GM12892 (cell line): Measurements from ENCODE around the gene VIPR2.

ENCODE experiments used
- DNase-seq: peaks from one replicate; pipeline ENCODE4 v3.0.0; 2011; ENCODE audit not compliant: insufficient read length
- FAIRE-seq: peaks from 2 replicates; lab custom pipeline; 2011; peaks lifted over from hg19 to GRCh38; lab: Jason Lieb, UNC
- POLR2A ChIP-seq: IDR thresholded peaks from 2 replicates; pipeline ENCODE4 v1.6.1; 2011; ENCODE audit warnings: low read depth, low read length, control low read depth
- POLR2AphosphoS5 ChIP-seq: IDR thresholded peaks from 2 replicates; pipeline ENCODE4 v1.6.1; 2011; ENCODE audit warnings: low read depth, low read length, control low read depth
- TAF1 ChIP-seq: IDR thresholded peaks from 2 replicates; pipeline ENCODE4 v1.6.1; 2011; ENCODE audit warnings: low read depth, mild to moderate bottlenecking, control low read depth, low read length, borderline replicate concordance

VIPR2 gene

GRCh38 chr7:159153511-159153910, 8.8 kb upstream of the VIPR2 start:
- TF ChIP-seq POLR2AphosphoS5: no peak
- TF ChIP-seq POLR2A: no peak
- TF ChIP-seq TAF1: no peak

DNA sequence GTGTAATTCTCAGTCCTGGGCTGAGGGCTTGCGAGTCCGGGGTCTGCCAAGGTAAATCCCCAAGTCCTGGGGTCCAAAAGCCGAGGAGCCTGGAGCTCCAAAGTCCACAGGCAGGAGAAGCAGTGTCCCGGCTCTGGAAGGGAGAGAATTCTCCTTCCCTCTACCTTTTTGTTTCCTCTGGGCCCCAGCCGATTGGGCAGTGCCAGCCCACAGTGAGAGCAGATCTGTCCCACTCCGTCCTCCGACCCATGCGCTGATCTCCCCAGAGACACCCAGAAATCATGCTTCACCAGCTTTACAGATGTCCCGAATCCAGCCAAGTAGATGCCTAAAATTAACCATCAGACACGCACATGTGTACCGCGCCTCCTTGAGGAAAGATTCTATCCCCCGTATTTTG, 8.1 kb upstream of the VIPR2 start:
- DNase-seq: no peak
- no peak for FAIRE-seq
- TF ChIP-seq POLR2AphosphoS5: no peak
- no peak for TF ChIP-seq TAF1
- no peak for TF ChIP-seq POLR2A

More at GRCh38 chr7:159153511-159153910, 8.8 kb upstream of the VIPR2 start:
- FAIRE-seq: no peak
- no peak for DNase-seq

DNA sequence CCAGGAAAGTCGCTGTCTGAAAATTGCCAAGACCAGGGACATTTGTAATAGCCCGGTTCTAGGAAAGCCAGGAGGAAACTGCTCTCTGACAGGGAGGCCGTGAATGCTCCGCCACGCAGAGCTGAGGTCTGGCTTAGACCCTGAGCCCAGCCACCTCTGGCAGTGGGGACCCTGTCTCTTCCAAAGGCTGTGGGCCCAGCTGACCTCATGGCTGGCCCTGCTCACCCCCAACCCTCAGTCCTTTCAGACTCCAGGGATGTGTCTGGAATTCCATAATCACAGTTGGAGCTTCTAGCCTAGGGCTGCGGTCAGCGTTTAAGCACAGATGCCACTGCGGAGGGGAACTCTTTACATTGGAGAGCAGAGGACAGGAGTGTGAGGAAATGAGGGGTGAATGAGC, 6.6 kb upstream of the VIPR2 start:
- no peak for FAIRE-seq

GRCh38 chr7:159149488-159149887, 4.8 kb upstream of the VIPR2 start:
- FAIRE-seq: no peak
- no peak for TF ChIP-seq POLR2AphosphoS5
- no peak for TF ChIP-seq TAF1
- no peak for TF ChIP-seq POLR2A
- DNase-seq: no peak

More for the DNA sequence above, 6.6 kb upstream of the VIPR2 start:
- no peak for TF ChIP-seq POLR2A
- DNase-seq: no peak

DNA sequence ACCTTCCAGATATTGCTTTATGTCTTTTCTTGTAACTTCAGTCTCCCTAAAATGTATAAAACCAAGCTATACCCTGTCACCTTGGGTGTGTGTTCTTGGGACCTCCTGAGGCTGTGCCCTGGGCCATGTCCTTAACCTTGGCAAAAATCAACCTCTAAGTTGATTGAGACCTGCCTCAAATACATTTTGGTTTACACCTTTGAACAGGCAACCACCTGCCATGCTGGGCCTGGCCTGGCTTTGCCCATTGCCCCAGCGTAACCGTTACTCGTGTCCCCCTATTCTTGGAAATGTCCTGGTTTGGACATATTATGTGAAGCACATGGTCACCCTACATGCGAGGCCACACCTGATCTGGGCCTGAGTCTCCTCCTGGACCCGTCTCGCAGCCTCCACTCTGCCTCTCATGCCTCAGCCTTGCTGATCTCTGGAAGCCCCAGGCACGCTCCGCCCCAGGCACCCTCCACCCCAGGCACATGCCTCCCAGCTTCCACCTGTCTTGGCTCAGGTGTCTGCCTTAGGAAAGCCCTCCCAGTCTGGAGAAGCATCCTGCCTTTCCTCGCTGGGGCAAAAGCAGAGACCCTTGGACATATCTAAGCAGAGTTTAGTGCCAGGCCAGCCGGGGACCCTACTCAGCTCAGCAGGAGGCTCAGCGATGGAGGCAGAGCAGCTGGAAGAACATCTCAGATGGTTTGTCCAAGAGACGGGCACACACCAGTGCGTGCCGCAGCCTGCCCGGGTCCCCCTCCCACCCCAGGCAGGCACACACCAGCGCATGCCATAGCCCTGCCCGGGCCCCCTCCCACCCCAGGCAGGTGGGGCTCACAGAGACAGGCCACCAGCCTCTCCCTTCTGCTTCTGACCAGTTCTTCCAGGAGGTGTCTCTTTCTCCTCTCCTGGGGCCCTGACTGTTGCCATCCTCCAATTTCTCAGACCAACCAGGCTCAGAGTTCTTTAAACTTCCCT, 4.0 kb upstream of the VIPR2 start:
- DNase-seq (no peak), FAIRE-seq (no peak)
- no peak for TF ChIP-seq POLR2A
- no peak for TF ChIP-seq TAF1
- no peak for TF ChIP-seq POLR2AphosphoS5

DNA sequence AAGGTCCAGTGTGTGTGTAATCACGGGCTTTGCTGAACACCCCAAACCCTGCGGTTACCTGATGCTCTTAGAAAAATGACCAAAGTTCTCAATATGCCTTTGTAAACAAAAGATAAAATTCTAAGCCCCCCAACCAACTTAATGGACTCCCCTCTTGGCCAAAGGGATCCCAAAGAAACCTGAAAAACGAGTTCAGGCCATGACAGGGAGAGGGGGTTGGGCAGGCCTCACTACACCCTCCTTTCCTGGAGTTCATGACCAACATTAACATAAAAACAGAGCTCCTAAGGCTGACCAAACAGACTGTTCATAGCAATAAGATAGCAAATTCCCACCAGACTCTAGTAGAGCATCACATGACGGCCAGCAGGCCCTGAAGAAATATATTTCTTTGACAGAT, 3.0 kb upstream of the VIPR2 start:
- FAIRE-seq: no peak

DNA sequence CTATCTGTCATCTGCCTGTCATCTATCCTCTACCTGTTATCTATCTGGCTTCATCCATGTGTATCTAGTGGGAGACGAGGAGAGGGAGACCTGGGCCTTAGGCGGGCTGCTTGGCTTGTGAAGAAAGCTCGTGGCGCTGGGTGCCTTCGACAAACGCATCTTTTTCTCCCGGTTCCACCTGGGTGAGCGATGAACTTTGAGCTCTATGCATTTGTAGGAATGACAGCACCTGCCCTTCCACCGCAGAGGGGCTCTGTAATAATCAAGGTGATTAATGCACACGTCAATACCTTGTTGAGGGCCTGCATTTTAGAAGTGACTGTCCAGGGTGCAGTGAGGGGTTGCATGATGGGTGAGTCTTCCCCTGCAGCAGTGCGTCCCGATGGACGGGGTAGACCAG, 2.6 kb upstream of the VIPR2 start:
- no peak for DNase-seq
- no peak for FAIRE-seq
- TF ChIP-seq POLR2AphosphoS5 (no peak), TAF1 (no peak), POLR2A (no peak)

More for the DNA sequence above, 3.0 kb upstream of the VIPR2 start:
- no peak for DNase-seq
- TF ChIP-seq POLR2A (no peak), POLR2AphosphoS5 (no peak), TAF1 (no peak)

- no peak for FAIRE-seq
- DNase-seq: no peak
- TF ChIP-seq POLR2A (no peak), TAF1 (no peak), POLR2AphosphoS5 (no peak)
These were observed 1.6 kb upstream of the VIPR2 start for GRCh38 chr7:159146084-159146858.

GRCh38 chr7:159145490-159145855, 806 bp upstream of the VIPR2 start:
- FAIRE-seq: no peak
- no peak for DNase-seq
- TF ChIP-seq POLR2A: no peak
- no peak for TF ChIP-seq POLR2AphosphoS5

- DNase-seq (no peak), FAIRE-seq (no peak)
- TF ChIP-seq POLR2AphosphoS5: no peak
- no peak for TF ChIP-seq TAF1
- TF ChIP-seq POLR2A: no peak
These were observed 598 bp downstream of the VIPR2 start for GRCh38 chr7:159143780-159144757.

DNA sequence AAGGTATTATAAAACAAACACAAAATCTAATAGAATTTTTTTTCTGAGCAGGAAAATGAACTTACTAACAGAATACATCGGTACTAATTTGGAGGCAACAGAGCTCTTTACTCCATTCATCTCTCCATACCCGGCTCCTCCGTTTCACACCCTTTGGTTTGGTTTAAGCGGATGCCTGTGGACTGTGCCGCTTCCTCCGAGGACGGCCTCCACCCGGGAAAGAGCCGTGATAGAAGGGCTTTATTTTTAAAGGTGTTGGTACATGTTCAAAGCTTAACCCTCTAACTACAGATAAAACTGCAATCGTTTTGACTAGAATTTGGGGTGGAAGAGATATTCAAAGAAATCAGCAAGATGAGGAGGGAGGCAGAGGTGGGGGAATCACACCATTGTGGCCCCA, 1.9 kb downstream of the VIPR2 start:
- DNase-seq: no peak
- no peak for FAIRE-seq
- TF ChIP-seq POLR2AphosphoS5: no peak
- TF ChIP-seq POLR2A: no peak
- no peak for TF ChIP-seq TAF1
